HG02759 (cell line): Measurements from ENCODE around the gene CLCN4.

ENCODE experiments used
- ATAC-seq: cut with Tn5 transposase; IDR thresholded peaks from one replicate; pipeline ENCODE4 v1.9.1; 2021; ENCODE audit warnings: mild to moderate bottlenecking, moderate library complexity; ENCODE audit not compliant: unreplicated experiment

The CLCN4 gene

DNA sequence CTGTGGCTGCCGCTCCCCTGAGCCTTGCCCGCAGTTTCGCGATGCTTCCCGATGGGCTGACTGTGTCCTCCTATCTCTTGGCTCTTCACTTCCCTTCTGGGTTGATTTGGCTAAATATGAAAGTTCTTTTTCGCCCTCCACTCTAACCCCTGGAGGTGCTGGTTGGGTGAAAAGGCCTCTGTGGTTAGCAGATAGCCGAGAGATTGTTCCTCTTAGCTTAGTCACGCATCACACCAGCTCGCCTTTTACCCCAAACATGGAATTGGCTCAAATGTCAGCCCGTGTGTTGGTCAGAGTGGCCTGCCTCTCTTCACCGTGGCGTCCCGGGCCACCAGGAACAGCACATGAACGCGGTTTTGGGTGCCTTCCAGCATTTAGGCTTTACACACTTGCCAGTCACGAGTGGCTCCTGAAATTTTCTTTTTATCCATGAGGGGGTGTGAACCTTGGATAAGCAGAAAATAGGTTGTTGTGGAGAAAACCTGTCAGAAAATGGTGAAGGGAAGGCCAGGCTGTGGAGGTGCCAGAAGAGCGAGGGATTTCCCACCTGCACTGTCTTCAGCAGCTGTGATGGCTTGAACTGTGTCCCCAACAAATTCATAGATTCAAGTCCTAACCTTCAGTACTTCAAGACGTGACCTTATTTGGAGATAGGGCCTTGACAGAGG, 8.9 kb downstream of the CLCN4 start:
- no peak for ATAC-seq

DNA sequence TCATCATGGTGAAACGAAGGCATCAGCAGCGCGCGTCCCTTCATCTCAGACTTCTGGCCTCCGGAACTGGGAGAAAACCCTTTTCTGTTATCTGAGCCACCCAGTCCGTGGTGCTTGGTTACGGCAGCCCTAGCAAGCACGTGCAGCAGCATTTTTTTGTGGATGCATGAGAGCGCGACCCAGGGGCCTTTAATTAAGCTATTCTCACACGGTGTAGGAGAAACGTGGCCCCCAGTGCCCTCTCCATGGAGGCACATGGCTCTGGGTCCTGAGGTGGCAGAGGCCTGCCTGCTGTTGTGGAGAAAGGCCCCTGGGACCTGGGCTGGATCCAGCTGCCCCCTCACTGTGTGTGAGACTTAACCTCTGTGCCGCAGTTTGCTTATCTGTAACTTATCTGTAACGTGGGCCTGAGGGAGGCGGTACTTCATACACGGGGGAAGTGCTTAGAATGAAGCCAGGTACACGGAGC, 9.5 kb downstream of the CLCN4 start:
- no peak for ATAC-seq

GRCh38 chrX:10166731-10167151, 10.0 kb downstream of the CLCN4 start:
- ATAC-seq = no peak

- ATAC-seq = peak; percentile 63
Observed at GRCh38 chrX:10167573-10167972, 10.8 kb downstream of the CLCN4 start.

DNA sequence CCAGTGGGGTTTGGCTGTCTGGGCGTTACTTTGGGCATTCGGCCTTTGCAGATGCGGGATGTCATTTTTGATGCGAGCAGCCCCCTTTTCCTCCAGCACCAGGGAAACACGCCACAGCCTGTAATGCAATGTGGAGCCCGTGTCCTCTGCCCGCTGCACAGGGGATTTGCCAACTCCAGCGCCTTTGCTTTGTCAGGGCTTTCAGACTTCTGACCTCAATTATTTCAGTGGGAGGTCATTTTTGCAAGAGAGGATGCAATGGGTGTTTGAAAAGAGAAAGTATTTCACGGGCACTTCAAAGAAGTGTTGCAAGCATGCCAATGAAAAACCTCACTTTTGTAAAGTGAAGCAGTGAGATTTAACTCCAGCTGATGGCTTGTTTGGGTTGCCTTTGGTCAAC, 11.5 kb downstream of the CLCN4 start:
- ATAC-seq = no peak

GRCh38 chrX:10169175-10169574, 12.4 kb downstream of the CLCN4 start:
- ATAC-seq = no peak

DNA sequence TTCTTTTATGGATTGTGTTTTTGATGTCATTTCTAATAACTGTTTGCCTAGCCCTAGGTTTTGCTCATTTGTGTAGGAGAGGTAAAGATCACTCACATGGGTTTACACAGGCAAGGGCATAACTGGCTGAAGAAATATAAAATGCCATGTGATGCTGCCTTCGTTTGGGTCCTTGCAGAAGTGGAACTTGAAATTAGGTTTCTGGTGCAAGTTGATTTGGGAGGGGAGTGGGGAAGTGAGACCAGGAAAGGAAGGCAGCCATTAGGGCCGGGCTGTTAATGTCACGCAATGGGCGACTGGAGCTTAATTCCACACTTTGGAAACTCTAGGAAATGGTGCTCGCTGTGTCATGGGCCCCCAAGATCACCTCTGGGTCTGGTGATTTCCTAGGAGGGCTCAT, 14.5 kb downstream of the CLCN4 start:
- ATAC-seq = no peak

GRCh38 chrX:10172877-10173276, 16.1 kb downstream of the CLCN4 start:
- ATAC-seq = no peak

- no peak for ATAC-seq
Observed at GRCh38 chrX:10173331-10173900, 16.6 kb downstream of the CLCN4 start.

- no peak for ATAC-seq
Observed at GRCh38 chrX:10174051-10174450, 17.3 kb downstream of the CLCN4 start.

DNA sequence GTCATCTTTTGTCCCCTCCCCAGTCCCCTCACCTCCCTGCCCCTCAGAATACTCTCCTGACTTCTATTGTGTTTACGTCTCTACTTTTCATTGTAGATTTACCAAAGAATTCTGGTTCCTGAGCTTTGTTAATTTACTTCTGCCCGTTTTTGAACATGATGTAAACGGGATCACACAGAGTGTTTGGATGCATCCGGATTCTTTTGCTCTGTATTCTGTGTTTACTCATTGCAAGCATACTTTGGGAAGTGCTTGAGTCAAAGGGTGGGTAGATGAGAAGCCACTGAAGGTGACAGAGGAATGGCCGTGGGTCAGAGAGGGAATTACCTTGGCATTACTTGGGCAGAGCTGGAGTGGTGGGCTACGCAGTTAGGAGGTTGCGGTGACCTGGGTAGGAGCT, 18.0 kb downstream of the CLCN4 start:
- no peak for ATAC-seq

DNA sequence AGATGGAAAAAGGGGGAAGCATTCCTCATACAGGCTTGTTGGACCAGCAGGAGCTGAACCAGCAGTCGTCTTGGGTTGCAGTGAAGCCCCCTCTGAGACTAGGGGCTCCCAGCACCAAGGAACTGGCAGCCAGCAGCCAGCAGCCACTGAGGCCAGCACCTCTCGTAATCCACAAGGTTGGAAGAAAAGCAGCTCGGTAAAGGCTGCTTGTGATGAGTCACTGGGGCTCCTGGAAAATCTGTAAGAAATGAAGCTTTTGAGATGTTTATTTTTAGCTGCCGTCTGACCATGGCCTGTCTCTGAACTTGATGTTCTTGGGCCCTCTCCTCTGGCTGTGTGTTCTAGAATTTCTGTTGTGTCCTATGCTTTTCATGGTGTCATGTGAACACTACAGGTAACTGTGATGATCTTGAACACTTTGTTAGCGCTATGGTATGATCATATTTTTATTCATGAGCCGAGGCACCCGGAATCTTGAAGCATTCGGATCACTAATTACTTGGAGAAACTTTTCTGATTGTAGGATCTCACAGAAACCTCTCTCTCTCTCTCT, 18.6 kb downstream of the CLCN4 start:
- no peak for ATAC-seq

GRCh38 chrX:10176121-10177003, 19.6 kb downstream of the CLCN4 start:
- peak; percentile 50 for ATAC-seq

GRCh38 chrX:10177004-10177396, 20.2 kb downstream of the CLCN4 start:
- no peak for ATAC-seq

DNA sequence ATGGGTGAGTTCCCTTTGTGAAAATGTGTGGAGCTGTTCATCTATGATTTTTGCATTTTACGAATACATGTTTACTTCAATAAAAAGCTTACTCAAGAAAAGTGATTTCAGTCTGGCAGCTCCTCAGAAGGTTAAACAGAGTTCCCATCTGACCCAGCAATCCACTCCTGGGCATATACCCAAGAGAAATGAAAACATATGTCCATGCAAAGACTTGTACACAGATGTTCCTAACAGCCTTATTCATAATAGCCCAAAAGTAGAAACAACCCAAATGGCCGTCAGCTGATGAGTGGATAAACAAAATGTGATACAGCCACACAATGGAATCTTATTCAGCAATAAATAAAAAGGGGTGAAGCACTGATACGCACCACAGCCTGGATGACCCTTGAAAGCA, 20.8 kb downstream of the CLCN4 start:
- no peak for ATAC-seq

DNA sequence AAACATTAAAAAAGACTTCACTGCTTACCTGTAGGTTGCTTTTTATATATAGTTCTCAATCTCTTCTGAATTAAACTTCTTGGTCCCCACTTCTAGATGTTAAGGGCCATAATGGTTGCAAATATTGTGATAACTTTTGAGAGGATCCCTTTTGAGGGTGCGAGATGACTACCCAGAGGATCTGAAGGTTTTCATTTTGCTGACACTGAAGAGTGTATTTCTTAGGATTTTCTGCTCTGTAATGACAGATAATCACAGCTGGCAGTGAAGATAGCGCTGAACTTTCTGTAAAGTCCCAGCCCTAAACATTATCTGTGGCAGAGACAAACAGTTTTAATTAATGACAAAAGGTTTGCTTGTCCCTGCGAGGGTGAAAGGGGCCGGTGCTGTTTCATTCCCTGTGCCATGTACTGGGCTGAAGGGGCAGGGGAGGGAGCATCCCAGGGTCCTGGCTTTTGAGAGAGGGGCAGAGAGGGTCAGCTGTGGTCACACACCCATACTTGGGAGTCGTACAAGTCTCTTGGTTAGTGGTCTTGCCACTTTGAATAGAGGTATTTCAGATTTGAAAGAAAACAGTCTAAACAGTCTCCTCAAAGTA, 22.2 kb downstream of the CLCN4 start:
- ATAC-seq = no peak

GRCh38 chrX:10183760-10184159, 27.0 kb downstream of the CLCN4 start:
- ATAC-seq = no peak

- no peak for ATAC-seq
Observed at GRCh38 chrX:10184411-10184810, 27.6 kb downstream of the CLCN4 start.

DNA sequence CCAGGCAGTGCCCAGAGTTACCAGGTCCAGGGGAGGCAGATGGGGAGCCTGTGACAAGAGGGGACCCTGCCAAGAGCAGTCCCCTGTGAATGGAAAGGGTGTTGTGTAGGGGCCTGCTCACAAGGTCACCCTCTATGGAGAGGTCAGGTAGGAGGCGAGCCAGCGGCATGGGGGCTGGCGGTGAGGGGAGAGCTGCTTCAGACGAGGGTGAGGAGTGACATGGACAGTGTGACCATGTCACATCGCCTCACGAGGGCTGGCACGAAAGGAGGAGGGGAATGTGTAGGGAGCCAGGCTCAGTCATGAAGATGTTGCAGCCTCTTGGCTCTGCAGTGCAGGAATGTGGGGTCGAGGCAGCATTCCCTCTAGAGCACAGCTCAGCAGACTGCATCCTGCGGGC, 29.6 kb downstream of the CLCN4 start:
- no peak for ATAC-seq

- ATAC-seq = no peak
Observed at GRCh38 chrX:10187421-10187820, 30.6 kb downstream of the CLCN4 start.
